Activated CD4-positive, alpha-beta T cell treated with anti-CD3 and anti-CD28 coated beads for 24 hours (primary cell): ENCODE results near the gene C12orf75.
A peak's percentile ranks its signal among the peaks of the same experiment; 100 is the strongest.
"Not testable (repeated sequence)": the region's sequence is repeated elsewhere in the genome, so short reads cannot be mapped to it uniquely, and the experiment has no call there.

Experiments
- DNase-seq, 2 donors: peaks; one replicate each; pipeline ENCODE4 v3.0.0-alpha.2; 2020; ENCODE audit warnings: low read depth in 2 of 2

The C12orf75 gene

GRCh38 chr12:105330283-105330930 is at the start of gene C12orf75:
TSS of gene C12orf75 (plus strand) at chr12:105330691. CDS start at chr12:105330892, 201 bp downstream.
- DNase-seq, result peak; percentile 73 to 78

DNA sequence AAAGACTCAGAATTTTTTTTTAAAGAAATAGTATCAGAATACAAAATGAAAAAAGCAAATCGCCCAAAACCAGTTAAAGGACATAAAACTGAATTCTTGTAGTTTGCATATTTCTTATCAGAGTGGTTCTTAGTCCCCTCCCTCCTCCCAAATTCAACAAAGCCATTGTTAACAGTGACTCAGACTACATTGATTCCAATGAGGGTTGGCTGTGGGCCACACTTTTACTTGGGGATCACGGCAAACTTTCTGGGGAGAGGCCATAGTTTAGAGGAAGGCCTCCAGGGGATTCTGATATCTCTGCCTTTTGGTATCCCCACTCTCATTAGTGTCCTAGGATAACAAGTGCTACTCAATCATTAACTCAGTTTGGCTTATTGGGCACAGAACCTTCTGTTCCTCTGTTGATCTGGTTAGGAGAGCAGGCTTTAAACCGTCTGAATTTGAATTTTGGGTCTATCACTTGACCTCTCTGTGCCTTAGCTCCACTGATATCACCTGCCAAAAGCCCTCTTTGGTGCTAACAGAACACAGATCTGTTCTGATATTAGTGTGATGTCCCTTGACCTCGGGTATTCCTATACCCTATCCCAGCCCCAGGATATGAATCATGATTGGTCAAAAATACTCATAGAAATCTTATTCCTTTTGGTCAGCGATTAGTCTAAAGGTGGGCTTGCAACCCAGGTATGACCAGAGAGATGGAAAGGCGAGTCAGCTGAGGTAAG is 49.4 kb upstream of the C12orf75 start:
- DNase-seq, result no peak

DNA sequence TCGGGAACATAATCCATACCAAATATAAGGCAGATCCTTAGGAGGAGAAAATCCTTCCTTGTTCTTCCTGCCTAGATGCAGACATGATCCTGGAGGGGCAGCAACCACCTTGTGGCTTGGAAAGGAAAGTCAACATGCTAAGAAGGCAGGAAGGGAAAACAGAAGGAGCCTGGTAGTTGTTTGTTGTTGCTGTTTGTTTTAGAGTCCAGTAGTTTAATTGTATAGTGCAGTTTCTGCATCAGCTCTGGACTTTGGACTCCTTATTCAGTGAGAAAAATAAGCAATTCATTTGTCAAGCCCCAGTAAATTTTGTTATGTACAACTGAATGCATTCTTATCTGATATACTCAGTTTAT is 48.8 kb upstream of the C12orf75 start:
- DNase-seq, result no peak

DNA sequence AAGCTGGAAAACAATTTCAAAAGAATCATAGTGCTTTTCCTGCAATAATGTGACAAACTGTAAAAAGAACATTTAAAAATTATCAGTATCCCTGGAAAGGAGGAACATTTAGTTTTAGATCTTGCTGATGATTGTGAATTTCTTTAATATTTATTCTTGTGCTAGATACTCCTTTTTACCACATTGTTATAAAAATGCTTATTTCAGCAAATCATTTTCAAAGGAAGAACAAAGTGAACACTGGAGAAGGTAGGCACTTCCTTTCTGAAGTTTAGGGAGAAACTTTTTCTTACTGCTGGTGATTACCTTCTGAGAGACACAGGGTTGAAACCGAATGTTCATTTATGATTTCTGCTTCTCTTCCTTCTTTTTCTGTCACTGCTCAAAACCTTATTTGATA is 45.1 kb upstream of the C12orf75 start:
- no peak for DNase-seq

- DNase-seq, result no peak
These were observed 43.1 kb upstream of the C12orf75 start for GRCh38 chr12:105287408-105287807.

- no peak for DNase-seq
These were observed 42.0 kb upstream of the C12orf75 start for GRCh38 chr12:105288311-105288996.

DNA sequence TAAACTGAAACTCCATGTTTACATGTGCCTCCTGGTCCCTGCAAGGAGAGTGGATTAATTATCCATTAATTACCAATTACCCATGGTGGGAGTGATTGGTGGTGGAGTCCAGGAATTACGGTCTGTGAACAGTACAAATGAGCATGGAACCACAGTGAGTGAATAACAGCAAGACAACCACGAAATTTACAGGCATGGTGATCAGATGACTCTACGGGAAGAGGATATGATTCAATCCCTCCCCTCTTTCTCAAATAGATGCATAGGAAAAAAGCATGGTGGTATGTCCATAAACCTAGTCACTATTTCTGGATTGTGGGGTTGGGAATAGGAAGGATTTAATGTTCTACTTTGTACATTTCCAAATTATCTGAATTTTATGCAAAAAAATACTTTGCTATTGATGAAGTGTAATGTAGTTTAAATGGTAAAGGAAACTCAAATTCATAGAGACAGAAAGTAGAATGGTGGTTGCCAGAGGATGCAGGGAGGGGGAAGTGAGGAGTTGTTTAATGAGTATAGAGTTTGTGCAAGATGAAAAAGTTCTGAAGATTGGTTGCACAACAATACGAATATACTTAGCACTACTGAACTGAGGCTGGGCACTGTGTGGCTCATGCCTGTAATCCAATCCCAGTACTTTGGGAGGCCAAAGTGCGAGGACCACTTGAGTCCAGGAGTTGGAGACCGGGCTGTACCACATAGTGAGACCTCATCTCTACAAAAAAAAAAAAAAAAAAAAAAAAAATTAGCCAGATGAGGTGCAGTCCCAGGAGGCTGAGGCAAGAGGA is 41.2 kb upstream of the C12orf75 start:
- no peak for DNase-seq

DNA sequence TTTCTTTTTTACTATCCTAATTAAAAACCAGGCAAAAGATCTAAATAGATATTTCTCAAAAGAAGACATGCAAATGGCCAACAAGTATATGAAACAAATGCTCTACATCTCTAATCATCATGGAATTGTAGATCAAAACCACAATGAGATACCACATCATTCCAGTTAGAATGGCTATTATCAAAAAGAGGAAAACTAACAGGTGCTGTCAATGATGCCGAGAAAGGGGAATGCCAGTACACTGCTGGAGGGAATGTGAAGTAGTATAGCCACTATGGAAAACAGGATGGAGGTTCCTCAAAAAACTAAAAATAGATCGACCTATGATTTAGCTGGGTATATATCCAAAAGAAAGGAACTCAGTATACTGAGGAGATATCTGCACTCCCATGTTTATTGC is 39.0 kb upstream of the C12orf75 start:
- no peak for DNase-seq

DNA sequence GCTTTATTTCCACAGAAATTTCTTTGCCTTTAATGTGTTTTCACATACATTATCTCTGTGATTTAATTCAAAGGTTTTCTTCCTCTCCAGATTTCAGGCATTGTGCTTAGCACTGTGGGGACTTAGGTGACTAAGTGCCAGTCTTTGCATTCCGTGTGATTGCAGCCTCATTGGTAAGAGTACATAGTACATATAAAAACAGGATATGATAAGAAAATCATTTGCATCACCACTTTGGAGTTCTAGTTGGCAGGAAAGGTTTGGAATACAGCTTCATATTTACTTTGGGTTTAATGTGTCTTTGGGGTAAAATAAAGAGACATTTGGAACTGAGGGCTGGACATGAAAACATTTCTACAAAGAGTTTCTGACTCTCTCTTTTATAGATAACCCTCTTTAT is 37.8 kb upstream of the C12orf75 start:
- no peak for DNase-seq

DNA sequence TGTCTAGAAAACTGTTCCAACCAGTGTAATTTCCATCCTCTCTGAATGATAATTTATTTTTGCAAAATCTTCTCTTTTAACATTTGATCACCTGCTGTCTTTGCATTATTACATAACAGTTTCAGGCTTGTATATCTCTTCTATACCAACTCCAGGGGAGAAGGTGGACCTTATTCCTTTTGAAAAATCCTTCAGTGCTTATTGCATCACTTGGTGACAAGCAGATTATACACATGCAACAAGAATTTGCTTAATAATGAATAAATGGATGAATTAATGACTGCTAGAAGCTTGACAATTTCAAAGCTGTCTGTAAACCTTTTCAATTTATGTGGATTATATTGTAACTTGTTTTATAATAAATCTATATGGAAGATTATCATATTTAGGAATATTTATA is 37.3 kb upstream of the C12orf75 start:
- no peak for DNase-seq

DNA sequence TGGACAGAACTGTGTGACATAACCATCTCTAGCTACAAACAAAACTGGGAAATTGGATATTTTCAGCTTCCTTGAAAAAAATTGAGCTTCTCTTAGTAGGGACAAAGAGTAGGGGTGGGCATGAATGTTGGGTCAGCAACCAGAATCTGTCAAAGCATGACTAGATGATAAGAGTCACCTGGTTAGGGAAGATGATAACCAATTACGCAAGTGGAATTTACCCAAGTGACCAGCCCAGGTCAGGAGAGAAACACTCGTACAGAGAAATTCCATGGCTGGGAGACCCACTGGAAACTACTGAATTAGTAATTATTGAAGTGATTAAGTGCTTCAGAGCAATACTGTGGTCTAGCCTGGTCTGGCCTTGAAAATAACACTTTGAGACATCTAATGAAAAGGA is 36.3 kb upstream of the C12orf75 start:
- no peak for DNase-seq

DNA sequence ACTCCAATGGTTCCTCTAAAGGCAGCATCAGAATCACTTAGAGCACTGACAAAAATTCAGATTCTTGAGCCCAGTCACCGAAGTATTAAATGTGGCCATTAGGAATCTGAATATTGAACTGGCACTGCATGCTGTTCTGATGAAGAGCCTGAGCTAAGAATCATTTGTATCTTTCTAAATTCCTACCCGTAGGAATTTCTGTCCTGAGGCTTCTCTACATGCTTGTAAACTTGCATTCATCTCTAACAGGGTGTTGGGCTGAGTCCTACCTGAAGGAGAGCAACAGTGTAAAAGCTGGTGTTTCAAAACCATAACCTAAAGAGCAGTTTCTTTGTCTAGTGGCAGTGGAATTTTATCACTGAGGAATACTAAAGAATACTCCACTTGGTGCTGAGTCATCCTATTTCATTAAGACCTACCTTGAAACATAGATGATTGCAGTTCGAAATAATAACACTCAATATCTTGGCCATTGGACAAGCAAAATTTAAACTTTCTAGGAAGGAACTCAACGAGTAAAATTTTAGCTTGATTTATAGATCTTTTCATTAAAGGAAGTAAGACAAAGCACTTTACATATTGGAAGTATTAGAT is 35.5 kb upstream of the C12orf75 start:
- DNase-seq, result no peak

GRCh38 chr12:105296116-105297089 is 34.1 kb upstream of the C12orf75 start:
- no peak for DNase-seq

GRCh38 chr12:105300883-105301282 is 29.6 kb upstream of the C12orf75 start:
- DNase-seq, result no peak

DNA sequence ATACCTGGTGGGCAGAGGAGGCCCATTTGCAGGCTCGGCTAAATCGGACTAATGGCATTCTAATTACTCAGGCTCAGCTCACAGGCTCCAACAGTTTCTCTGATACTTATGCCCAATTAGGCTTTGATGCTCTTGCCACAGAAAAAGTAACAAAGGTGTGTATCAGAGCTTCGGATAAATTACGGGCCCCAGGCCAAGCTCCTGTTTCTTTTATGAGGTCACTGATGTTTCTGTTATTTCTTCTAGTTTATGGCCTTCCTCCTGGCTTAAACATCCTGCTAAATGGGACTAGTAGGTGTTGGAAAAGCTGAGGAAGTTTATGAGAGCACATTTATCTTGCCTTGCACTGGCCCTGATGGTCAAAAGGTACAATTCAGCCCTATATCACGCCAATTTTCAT is 28.8 kb upstream of the C12orf75 start:
- DNase-seq, result no peak

DNA sequence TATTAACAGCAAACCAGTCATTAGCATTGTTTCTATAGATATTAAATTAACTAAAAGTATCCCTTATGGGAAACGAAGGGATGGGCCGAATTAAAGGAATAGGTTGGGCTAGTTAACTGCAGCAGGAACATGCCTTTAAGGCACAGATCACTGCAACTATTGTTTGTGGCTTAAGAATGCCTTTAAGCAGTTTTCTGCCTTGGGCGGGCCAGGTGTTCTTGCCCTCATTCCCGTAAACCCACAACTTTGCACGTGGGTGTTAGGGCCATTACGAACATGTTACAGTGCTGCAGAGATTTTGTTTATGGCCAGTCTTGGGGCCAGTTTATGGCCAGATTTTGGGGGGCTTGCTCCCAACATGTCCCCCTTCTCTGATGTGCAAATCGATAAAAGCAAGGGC is 27.5 kb upstream of the C12orf75 start:
- not testable (repeated sequence) for DNase-seq

- not testable (repeated sequence) for DNase-seq
These were observed 25.9 kb upstream of the C12orf75 start for GRCh38 chr12:105304626-105305025.

DNA sequence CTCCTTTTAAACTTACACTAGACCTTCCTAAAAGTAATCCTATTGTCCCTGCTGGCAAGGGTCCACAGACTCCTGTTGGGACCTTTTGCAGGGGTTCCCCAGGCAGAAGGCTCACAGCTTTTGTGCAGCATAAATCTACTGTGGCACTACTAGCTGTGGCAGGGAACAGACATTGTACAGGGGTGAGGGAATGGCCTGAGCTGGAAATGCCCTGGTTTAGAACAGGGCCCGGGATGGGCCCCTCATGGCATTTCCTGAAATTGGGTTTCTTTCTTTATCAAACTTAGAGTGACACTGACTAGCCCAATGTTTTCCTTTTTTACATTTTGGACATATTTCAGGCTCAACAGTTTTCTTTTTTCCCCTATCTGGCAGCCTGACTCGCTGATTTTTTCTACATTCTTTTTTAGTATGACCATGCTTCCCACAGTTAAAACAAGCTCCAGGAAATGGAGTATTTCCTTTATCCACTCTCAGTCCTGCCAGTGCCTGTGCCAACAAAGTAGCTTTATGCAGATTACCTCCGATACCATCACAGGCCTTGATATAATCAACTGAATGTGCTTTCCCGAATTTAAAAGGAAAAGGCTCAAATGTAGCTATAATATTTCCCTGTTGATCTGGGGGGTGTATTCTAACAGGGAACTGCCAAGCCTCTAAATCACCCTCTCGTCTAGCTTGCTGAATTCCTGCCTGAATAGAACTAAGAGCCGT is 22.7 kb upstream of the C12orf75 start:
- DNase-seq, result not testable (repeated sequence)

DNA sequence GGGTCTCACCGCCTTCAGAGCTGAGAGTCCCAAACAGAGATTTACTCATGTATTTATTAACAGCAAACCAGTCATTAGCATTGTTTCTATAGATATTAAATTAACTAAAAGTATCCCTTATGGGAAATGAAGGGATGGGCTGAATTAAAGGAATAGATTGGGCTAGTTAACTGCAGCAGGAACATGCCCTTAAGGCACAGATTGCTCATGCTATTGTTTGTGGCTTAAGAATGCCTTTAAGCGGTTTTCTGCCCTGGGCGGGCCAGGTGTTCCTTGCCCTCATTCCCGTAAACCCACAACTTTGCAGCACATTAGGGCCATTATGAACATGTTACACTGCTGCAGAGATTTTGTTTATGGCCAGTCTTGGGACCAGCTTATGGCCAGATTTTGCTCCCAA is 21.7 kb upstream of the C12orf75 start:
- DNase-seq, result not testable (repeated sequence)

DNA sequence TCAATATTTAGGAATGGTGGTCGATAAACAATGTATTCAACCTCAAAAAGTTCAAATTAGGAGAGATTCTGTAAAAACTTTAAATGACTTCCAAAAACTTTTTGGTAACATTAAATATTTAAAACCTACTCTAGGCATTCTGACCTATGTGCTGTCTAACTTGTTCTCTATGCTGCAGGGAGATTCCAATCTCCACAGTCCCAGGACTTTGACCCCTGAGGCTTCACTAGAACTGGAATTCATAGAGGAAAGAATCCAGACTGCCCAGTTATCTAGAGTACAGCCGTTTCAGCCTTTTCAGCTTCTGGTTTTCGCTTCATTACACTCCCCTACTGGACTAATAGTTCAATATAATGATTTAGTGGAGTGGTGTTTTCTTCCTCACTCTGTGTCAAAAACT is 21.1 kb upstream of the C12orf75 start:
- DNase-seq, result not testable (repeated sequence)
